Adrenal gland (tissue), 5 donors: ENCODE data around the gene PMCH.

Experiments used
- POLR2A ChIP-seq, 2 donors: fragments of 450-650 bp; IDR thresholded peaks; one replicate each; pipeline ENCODE4 v1.6.1; 2017; ENCODE audit warnings: antibody characterized with exemption in 2 of 2, mild to moderate bottlenecking in 2 of 2, moderate library complexity in 1 of 2
- TF ChIP-seq, protein P1 (sequence below), 6 experiments: fragments of 450-650 bp in 4 of 6; fragments of 200-600 bp in 2 of 6; sonication (generic) in 1 of 6; IDR thresholded peaks; 1 replicate in 5 of 6; 2 replicates in 1 of 6; pipeline versions ENCODE4 v1.5.1 to v1.8.0; 2016 to 2021; ENCODE audit warnings: antibody characterized with exemption in 6 of 6, mild to moderate bottlenecking in 2 of 6, moderate library complexity in 1 of 6
- donor health status: DM: no; HTN: no; CAD: no.

DNA sequence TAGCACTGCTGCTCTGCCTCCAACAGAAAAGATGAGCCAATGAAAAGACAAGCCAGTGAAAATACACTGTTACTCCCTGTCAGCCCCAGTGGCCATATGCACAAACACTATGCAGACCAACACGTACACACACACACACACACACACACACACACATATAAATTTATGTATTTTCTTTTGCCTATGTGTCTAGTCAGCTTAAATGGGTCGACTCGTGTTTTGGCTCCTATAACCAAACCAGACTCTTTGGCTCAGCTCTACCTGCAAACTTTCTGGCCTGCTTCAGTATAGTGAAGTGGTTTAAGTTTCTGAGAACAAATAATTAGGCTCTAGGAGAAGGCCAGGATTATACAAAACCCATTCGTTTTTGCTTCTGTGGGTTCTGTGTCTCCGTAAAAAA is 30.3 kb upstream of the PMCH start:
- TF ChIP-seq, protein P1, sequence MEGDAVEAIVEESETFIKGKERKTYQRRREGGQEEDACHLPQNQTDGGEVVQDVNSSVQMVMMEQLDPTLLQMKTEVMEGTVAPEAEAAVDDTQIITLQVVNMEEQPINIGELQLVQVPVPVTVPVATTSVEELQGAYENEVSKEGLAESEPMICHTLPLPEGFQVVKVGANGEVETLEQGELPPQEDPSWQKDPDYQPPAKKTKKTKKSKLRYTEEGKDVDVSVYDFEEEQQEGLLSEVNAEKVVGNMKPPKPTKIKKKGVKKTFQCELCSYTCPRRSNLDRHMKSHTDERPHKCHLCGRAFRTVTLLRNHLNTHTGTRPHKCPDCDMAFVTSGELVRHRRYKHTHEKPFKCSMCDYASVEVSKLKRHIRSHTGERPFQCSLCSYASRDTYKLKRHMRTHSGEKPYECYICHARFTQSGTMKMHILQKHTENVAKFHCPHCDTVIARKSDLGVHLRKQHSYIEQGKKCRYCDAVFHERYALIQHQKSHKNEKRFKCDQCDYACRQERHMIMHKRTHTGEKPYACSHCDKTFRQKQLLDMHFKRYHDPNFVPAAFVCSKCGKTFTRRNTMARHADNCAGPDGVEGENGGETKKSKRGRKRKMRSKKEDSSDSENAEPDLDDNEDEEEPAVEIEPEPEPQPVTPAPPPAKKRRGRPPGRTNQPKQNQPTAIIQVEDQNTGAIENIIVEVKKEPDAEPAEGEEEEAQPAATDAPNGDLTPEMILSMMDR (IDR thresholded peaks at IDR 0.05) = no peak
- no peak for TF ChIP-seq POLR2A (IDR thresholded peaks at IDR 0.05)
